ENCODE results near the gene PSMA4.
"Not testable (repeated sequence)": the region's sequence is repeated elsewhere in the genome, so short reads cannot be mapped to it uniquely, and the experiment has no call there.

The PSMA4 gene

DNA sequence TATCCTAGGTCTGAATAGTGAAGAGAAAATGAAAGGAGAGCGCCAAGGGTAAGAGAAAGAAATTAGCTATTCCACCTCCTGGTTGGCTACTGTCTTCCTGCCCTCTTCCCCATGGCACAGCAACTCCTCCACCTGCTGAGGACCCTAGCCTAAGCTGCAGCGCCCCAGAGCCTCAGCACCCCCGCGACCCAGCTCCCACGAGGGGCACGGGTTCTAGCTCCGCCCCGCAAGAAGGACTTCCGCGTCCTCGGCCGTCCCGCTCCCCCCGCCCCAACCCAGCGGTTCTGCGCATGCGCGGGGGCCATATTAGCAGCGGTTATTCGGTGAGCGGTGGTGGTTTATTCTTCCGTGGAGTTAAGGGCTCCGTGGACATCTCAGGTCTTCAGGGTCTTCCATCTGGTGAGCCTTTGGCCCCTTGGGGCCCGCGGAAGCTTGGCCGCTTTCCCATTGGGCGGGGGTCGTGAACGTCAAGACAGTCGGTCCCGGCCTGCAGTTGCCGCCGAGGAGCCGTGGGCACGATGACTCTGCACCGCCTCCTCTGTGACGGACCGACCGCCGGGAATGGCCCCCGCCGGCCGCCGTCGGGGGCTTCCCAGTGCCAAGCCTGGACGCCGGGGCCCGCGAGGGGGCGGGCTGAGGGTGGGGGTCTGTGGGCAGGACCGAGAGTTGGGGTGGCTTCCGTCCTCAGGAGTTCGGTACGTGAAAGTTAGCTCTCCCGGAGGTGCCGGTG lies at the start of gene PSMA4:
PSMA4 (plus strand) TSS at position 304 of the 730 bp plus-strand sequence. CDS start 1,484 bp downstream, outside the sequence.
- peak; percentile 88 for DNase-seq

DNA sequence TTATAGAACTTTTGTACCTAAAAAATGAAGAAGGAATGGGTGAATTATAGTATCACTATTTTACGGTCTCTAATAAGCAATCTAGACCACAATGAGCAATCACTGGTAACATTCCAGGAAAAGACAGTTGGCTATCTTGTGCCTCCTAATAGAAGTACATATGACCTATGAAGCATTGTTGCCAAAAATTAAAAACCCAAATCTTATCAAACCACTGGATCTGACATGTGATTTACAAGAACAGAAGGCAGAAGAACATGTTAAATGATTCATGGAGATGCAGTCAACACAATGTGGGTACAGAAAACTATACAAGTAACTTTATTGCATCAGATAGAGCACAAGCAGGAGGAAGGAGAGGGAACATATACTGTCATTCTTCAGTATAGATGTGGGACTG lies 47.4 kb upstream of the PSMA4 start:
- no peak for DNase-seq

DNA sequence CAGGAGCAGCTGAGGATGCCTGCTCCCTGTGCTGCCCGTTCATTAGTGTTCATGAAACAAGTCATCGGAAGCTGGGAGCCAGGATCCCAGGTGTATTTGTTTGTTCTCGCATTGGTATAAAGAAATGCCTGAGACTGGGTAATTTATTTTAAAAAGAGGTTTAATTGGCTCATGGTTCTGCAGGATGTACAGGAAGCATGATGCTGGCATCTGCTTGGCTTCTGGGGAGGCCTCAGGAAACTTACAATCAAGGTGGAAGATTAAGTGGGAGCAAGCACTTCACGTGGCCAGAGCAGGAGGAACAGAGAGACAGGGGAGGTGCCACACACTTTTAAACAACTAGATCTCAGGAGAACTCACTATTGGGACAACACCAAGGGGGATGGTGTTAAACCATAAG lies 38.4 kb upstream of the PSMA4 start:
- DNase-seq = no peak

DNA sequence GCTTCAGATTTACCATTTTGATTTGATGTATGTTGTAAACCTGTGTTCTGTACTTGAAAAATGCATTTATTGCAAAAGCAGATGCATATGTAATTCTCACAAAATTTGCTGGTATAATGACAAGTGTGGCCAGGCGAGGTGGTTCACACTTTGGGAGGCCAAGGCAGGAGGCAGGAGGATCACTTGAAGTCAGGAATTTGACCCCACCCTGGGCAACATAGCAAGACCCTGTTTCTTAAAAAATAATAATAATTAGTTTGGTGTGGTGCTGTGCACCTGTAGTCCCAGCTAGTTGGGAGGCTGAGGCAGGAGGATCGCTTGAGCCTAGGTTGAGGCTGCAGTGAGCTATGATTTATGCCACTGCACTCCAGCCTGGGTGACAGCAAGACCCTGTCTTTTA lies 37.6 kb upstream of the PSMA4 start:
- no peak for DNase-seq

DNA sequence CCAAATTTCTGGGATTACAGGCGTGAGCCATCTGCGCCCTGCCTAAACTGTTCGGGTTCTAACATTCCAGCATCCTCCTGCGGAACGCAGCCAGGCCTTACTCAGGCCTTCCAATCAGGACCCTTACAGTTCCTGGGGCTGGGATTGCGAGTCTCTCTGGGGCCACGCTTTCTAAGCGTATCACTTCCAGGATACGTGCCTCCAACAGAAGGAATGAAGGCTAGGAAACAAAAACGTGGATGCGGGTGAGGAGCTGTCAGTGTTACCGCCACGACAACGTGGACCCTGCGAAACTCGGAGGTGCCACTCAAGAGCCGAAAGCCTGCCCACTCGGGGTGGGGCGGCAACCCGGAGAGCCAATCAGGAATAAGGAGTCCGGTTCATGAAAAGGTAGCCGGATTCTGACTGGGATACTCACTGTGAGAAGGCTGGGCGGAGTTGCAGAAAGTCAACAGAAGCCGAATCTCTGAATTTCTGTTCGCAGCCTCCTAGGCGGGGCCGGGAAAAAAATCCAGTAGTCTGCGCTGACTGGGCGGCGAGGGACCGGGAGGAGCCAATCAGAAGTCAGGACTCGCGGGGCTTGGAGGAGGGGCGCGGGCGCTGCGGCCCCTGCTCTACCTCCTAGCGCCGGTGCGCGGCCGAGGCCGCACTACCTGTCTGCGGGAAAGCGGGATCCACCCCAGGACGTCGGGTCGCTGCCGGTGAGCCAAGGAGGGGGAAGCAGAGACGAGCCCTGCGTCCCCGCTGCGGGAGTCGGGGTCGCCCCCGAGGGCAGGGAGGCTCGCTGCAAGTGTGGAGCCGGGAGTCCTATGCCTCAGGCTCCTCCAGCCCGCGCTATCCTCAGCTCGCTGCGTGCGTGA lies 33.0 kb upstream of the PSMA4 start, which contains the start of gene HYKK:
HYKK (plus strand) TSS at position 607 of the 860 bp plus-strand sequence. CDS start 5,512 bp downstream, outside the sequence.
- DNase-seq = peak; percentile 97

DNA sequence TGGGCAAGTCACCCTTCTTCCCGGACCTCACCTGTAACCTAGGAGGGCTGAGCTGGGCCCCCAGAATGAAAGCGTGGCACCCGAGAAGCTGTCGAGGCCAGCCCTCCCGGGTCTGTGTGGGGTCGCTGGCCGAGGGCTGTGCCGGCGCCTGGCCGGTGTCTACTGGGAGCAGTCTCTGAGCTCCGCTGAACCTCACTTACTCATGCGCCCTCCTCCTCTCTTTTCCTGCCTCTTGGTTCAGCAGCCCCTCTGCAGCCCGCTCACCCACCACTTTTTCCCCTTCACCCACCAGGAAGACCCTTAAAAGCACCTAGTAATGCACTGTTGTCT lies 32.4 kb upstream of the PSMA4 start:
- no peak for DNase-seq

DNA sequence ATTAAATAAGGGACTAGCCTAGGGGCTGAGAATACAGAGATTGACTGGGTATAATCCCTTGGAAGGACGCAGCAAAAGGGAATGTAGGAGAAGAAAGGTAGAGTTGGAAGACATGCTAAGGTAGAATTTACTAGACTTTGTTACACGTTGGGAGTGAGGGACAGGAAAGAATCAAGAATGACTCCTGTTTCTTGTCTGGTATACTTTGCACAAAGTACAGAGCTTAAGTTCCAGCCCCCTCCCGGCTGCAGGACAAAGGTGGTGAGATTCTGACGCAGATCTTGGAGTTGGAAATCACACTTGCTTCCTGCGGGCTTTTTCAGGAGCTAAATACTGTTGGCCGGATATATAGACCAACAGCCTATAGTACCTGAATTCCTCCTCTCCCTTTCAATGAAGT lies 32.0 kb upstream of the PSMA4 start:
- DNase-seq = no peak

DNA sequence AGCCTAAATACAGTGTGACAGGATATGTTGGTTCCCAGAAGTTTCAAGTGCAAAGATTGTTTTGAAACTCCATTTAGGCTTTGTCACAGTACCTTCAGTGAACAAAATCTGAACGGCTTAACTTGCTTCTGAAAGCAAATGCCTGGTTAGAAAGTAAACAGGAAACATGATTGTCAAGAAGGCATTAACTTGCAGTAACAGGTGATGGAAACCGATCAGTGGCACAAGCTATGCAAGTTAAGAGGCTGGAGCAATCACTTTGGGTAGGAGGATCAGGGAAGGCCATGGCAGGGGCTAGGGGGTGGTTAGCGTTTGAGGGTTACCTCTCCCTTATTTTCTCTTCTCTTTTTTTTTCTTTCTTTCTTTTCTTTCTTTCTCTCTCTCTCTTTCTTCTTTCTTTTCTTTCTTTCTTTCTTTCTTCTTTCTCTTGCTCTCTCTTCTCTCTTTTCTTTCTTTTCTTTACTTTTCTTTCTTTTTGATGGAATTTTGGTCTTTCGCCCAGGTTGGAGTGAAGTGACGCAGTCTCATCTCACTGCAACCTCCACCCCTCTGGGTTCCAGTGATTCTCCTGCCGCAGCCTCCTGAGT lies 30.4 kb upstream of the PSMA4 start:
- no peak for DNase-seq

DNA sequence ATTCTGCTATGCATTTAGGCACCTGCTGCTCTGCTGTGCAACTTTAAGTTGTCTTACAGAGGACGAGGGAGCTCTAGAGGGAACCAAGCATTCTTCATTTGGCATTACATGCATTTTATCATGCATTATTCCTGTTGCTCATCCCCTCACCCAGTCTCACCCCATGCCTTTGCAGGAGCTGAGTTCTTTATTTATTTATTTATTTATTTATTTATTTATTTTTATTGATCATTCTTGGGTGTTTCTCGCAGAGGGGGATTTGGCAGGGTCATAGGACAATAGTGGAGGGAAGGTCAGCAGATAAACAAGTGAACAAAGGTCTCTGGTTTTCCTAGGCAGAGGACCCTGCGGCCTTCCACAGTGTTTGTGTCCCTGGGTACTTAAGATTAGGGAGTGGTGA lies 20.2 kb upstream of the PSMA4 start:
- DNase-seq = not testable (repeated sequence)

DNA sequence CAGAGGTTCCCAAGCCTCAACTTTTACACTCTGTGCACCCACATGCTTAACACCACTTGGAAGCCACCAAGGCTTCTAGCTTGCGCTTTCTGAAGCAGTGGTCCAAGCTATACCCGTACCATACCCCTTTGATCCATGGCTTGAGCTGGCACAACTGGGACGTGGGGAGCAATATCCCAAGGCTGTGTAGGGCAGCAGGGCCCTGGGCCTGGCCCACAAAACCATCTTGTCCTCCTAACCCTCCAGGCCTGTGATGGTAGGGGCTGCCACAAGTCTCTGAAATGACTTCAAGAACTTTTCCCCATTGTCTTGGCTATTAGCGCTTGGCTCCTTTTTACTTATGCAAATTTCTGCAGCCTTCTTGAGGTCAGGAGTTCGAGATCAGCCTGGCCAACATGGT lies 16.0 kb upstream of the PSMA4 start:
- no peak for DNase-seq

DNA sequence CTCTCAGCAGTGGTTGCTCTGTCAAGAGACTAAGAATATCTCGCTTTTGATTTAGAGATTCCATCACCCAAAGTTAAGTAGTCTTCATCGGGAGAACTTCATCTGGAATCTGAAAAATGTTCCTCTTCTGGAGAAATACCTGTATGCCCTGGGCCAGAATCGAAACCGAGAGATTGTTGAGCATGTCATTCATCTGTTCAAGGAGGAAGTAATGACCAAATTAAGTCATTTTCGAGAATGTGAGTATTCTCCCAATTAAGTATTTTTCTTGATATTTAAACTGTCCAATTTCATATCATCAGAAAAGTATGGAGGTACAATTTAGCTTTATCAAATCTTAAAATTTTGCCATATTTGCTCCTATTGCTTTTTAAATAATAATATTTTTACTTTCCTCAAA lies 12.9 kb upstream of the PSMA4 start:
- no peak for DNase-seq

DNA sequence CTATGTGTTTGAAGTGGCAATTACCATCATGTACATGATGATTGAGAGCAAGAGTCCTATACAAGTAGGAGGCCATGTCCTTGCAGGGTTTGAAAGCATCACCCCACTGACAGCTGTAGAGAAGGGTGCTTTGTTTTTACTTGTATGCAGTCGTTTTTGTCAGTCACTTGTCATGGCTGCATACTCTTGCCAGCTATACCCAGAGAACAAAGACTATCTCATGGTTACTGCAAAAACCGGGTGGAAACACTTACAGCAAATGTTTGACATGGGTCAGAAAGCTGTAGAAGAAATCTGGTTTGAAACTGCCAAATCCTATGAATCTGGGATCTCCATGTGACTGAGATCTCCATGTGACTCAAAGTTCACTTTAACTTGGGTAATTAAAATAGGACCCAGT lies 6.9 kb upstream of the PSMA4 start:
- DNase-seq = no peak

DNA sequence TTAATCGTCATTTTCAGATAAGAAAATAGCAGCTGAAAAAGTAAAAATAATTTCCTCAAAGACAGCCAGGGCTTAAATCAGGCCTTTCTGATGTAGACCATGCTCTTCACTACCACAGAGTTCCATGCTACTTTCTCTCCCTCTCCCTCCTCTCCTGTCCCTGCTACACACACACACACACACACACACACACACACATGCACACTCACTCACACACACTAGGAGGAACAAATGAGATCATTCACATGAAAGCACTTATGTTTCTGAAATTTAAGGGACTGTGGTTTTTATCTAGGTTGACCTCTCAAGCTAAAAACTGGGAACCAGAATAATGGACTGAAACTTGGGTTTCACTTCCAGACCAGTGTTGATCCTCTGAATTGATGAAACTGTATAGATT lies 4.1 kb upstream of the PSMA4 start:
- DNase-seq = no peak

DNA sequence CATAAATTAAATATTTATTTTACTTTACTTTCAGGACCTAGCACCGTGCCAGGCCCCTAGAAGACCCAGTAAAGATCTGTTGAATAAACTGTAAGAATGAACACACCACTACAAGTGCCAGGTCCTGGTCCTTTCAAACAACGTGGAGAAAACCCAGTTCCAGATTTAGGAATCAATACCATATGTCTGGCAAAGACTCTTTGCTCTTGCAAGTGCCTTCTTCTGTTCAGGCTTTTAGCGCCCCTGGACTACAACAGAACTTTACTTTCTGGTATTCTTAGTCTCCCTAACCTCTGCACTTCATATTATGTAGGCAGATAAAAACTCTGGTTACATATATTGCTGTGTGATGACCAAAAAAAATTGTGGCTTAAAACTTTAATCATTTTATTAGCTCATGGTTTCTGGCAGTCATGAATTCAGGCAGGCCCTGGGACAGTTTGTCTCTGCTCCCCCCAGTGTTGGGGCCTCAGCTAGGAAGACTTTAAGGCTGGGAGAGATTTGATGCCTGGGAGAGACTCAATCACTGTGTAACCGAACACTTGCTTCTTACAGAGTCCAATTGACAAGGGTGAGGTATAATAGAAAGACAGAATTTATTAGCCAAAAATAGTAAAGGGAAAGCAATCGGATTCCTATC lies 2.9 kb upstream of the PSMA4 start:
- no peak for DNase-seq

DNA sequence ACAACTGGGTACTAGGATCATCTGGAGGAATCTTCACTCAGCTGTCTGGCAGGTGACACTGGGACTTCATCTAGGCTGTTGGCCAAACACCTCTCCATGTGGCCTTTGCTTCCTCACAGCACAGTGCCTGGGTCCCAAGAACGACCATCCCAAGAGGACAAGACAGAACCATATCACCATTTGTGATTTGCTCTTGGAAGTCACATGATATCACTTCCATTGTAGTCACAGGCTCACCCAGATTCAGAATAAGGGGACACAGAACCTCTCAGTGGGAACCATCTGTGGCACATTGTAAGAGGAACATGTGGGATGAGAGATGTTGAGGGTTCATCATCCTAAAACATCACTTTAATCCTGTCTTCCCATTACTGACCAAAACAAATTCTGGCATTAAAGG lies 1.9 kb upstream of the PSMA4 start:
- DNase-seq = no peak

DNA sequence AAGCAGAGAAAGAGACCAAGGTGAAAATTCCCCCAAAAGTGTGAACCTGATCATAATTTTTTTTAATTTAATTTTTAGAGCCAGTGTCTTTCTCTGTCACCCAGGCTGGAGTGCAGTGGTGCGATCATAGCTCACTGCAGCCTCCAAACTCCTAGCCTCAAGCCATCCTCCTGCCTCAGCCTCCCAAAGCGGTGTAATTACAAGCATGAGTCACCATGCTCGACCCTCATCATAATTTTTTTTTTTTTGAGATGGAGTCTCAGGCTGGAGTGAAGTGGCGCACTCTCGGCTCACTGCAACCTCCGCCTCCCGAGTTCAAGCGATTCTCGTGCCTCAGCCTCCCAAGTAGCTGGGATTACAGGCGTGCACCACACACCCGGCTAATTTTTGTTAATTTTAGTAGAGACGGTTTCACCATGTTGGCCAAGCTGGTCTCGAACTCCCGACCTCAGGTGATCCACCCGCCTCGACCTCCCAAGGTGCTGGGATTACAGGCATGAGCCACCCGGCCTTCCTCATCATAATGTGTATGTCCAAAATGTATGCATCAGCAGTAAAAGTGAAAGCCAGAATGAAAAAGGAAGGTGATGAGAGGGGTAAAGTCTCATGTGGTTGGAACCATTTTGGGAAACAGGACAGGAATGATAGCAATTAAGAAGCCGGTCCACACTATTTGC lies 642 bp upstream of the PSMA4 start:
- DNase-seq = not testable (repeated sequence)

DNA sequence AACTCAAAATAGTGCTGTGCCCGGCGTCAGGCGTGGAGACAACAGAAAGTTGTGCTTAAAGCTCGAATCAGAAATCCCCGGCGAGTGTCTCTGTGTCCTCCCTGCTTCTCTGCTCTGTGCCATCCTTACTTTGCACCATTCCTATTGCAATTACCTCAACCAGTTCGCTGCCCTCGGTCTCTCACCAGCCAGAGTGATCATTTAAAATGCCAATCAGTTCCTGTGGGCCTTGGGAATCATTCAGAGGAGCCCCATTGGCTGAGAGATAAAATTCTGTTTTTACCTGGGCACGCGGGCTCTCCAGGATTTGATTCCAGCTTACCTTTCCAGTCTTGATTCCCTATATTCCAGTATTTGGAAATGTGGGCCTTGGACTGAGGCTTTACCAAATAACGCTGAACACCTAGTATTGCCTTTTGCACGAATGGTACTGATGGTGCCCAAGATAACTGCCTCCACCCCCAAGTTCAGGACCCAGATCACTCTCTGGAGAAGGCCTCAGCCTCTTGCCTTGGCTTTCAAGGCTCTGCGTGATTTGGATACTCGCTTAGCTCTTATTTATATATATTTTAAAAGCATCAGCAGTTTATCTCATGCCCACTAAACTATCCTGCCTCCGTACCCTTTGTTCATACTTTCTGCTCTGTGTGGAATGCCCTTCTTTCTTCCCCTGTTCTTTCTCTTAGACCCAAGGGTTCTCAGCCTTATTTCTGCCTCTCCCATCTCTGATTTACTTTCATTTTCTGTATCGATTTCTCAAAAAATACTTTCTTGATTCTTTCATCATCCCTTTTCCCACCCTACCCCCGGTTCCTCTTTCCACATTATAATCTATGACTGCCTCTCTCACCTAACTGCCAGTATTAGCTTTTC lies 863 bp downstream of the PSMA4 start:
- DNase-seq = no peak

DNA sequence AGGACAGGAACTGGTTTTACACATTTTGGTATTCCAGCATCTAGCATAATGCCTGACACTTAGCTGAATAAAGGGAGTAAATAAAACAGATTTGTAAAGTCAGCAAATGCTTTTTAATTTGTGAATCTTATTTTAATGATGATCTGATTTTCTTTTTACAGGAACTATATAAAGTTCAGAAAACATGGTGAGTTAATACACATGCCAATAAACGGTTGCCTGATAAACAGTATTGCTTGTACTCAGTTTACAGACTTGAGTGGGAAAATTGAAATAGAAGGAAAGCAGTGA lies 1.4 kb downstream of the PSMA4 start:
- no peak for DNase-seq

DNA sequence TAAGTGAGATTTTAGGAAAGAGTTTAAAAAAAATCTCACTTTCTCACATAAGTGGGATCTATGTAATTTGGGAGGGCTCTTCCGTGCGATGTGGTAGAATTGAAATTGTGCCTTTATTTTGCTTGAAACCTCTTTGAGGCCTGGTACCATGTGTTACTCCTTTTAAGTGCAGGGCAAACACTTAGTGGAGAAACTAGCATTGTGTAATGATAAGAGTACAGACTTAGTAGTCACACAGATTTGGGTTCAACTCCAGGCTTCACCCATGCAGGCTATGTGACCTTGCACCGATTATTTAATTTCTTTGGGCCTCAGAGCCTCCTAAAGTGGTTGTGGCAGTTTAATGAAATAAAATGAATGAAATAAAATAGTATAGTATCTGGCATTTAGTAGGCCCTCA lies 2.4 kb downstream of the PSMA4 start:
- no peak for DNase-seq

DNA sequence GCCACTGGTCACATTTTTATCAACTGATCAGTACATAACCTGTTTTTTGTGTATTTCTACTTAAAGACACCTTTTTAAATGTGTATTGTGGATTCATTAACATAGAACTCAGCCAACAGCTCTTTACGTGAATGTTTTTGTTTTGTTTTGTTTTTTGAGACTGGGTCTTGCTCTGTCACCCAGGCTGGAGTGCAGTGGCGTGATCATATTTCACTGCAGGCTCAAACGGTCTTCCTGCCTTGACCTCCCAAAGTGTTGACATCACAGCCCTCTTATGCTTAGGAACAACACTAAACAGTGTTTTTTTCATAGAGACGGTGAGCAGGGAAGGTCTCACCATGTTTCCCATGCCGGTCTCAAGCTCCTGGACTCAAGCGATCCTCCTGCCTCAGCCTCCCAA lies 9.9 kb downstream of the PSMA4 start:
- DNase-seq = no peak

DNA sequence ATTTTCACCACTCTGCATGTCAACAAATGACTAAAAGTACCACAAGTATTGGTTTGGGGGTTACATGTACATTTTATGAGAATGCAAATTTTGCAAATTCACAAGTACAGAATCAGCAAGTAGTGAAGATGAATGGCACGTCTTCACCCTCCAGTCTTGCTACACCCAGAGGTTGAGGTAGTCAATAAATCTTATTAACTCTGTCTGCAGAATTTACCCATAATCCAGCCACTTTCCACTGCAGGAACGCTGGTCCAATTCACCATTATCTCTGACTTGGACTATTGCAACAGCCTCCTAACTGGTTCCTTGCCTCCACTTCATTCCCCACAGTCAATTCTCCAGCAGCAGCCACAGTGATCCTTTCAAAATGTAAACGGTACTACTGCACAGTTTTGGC lies 10.6 kb downstream of the PSMA4 start:
- DNase-seq = no peak

DNA sequence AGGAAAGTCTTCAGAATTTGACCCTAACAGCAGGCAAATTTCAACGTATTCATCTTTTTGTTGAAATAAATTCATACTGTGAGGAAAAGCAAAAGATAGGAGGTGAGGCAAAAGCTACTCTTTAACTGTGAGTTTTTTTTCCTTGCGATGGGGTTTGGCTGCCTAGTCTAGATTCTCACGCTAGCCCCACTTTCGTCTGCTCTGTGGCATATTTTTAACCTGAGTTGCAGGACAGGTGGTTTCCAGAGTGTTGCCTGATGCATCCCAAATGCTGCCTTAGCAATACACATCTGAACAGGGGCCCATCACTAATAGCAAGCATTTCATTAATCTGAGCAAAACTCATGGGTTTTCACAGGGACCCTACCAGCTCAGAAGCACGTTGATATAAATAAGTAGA lies 11.7 kb downstream of the PSMA4 start:
- DNase-seq = no peak
